HepG2 (cell line): ENCODE measurements around the gene CPSF4. TPM values are rescaled to one million over a fixed set of nuclear protein-coding genes. Genes with fewer than 3 reads are reported as not detected.

ENCODE experiments used
- CENPT ChIP-seq: sonication (generic); formaldehyde crosslinking; IDR thresholded peaks from 2 replicates; pipeline ENCODE4 v1.8.0; 2022; ENCODE audit warnings: low read depth, mild to moderate bottlenecking, moderate library complexity, missing genetic modification reagents
- DMAP1 ChIP-seq: IDR thresholded peaks from 2 replicates; pipeline ENCODE4 v1.6.1; 2016
- KDM5A ChIP-seq: fragments of 200-600 bp; sonication (generic); IDR thresholded peaks from 2 replicates; pipeline ENCODE4 v1.7.0; 2018; ENCODE audit warnings: antibody characterized with exemption, mild to moderate bottlenecking, low read length, borderline replicate concordance
- KLF9 ChIP-seq: IDR thresholded peaks from 2 replicates; pipeline ENCODE4 v1.6.1; 2016; ENCODE audit warnings: low read depth
- NONO ChIP-seq, 2 experiments: fragments of 450-650 bp in 1 of 2; sonication (generic) in 1 of 2; formaldehyde crosslinking in 1 of 2; IDR thresholded peaks in 1 of 2; conservative IDR thresholded peaks in 1 of 2; 2 replicates each; pipeline versions ENCODE4 v1.6.1 to v1.8.0; 2017 to 2022; ENCODE audit warnings: mild to moderate bottlenecking in 1 of 2, missing genetic modification reagents in 1 of 2, moderate library complexity in 1 of 2
- RXRB ChIP-seq: IDR thresholded peaks from 2 replicates; pipeline ENCODE4 v1.6.1; 2016; ENCODE audit warnings: borderline replicate concordance, missing genetic modification reagents, missing compliant biosample characterization
- SIX1 ChIP-seq: sonication (generic); formaldehyde crosslinking; IDR thresholded peaks from 2 replicates; pipeline ENCODE4 v1.4.0; 2020; ENCODE audit warnings: missing genetic modification reagents, borderline replicate concordance
- SIX4 ChIP-seq: sonication (generic); formaldehyde crosslinking; IDR thresholded peaks from 2 replicates; pipeline ENCODE4 v1.4.0; 2020; ENCODE audit warnings: missing genetic modification reagents
- U2AF1 ChIP-seq: fragments of 200-400 bp; formaldehyde crosslinking; optimal IDR thresholded peaks from 2 replicates; pipeline ENCODE3; 2017; ENCODE audit warnings: mild to moderate bottlenecking, low read depth, low read length
- ZNF224 ChIP-seq: sonication (generic); formaldehyde crosslinking; IDR thresholded peaks from 2 replicates; pipeline ENCODE4 v1.5.0; 2020; ENCODE audit warnings: mild to moderate bottlenecking, missing genetic modification reagents
- ZNF652 ChIP-seq: IDR thresholded peaks from 2 replicates; pipeline ENCODE4 v1.6.1; 2016; ENCODE audit warnings: low read depth, borderline replicate concordance
- ZNF709 ChIP-seq: sonication (generic); formaldehyde crosslinking; IDR thresholded peaks from 2 replicates; pipeline ENCODE4 v1.5.0; 2020; ENCODE audit warnings: mild to moderate bottlenecking, missing genetic modification reagents
- polyA plus RNA-seq, 8 experiments: library from polyadenylated mRNA; depleted of rRNA in 3 of 8; stranded (reverse) in 7 of 8; unstranded in 1 of 8; fragments of >200 nt; fragmentation: Illumina TruSeq in 4 of 8; extraction: Trizol in 4 of 8; gene quantifications; 2 replicates each; pipeline versions ENCODE4 v1.2.1 to v1.2.3, GENCODE V29; 2011 to 2016; ENCODE audit warnings: low read depth in 4 of 8, missing spikeins in 1 of 8, mixed read lengths in 1 of 8; ENCODE audit not compliant: insufficient read depth in 1 of 8
- total RNA-seq, 5 experiments: library from RNA; depleted of rRNA; stranded (reverse); fragments of >200 nt; fragmentation: Illumina TruSeq; extraction: Trizol; gene quantifications; 2 replicates each; pipeline ENCODE4 v1.2.3, GENCODE V29; 2016; ENCODE audit warnings: low read depth in 1 of 5
- TF ChIP-seq, protein P1 (sequence below): sonication (generic); formaldehyde crosslinking; IDR thresholded peaks from 2 replicates; pipeline ENCODE4 v1.8.0; 2022; ENCODE audit warnings: missing genetic modification reagents, mild to moderate bottlenecking, moderate library complexity, borderline replicate concordance
- TF ChIP-seq, protein P2 (sequence below): sonication (generic); formaldehyde crosslinking; IDR thresholded peaks from 2 replicates; pipeline ENCODE4 v1.4.0; 2020; ENCODE audit warnings: missing genetic modification reagents
- TF ChIP-seq, protein P3 (sequence below): sonication (generic); formaldehyde crosslinking; IDR thresholded peaks from 2 replicates; pipeline ENCODE4 v1.8.1; 2023; ENCODE audit warnings: missing genetic modification reagents, mild to moderate bottlenecking, borderline replicate concordance
- TF ChIP-seq, protein P4 (sequence below): IDR thresholded peaks from 2 replicates; pipeline ENCODE4 v1.6.1; 2016; ENCODE audit warnings: low read depth, borderline replicate concordance
- TF ChIP-seq, protein P5 (sequence below): sonication (generic); formaldehyde crosslinking; IDR thresholded peaks from 2 replicates; pipeline ENCODE4 v1.8.0; 2022; ENCODE audit warnings: low read depth, missing genetic modification reagents
- TF ChIP-seq, protein P6 (sequence below): sonication (generic); formaldehyde crosslinking; IDR thresholded peaks from 2 replicates; pipeline ENCODE4 v1.4.0; 2020; ENCODE audit warnings: missing genetic modification reagents, borderline replicate concordance

Gene CPSF4
- total and polyA plus RNA-seq, 2 of the 13 experiments (the other 11 are each of a cell fraction or from before 2014, with no cell fraction given), result 34.1 to 49.6 TPM

DNA sequence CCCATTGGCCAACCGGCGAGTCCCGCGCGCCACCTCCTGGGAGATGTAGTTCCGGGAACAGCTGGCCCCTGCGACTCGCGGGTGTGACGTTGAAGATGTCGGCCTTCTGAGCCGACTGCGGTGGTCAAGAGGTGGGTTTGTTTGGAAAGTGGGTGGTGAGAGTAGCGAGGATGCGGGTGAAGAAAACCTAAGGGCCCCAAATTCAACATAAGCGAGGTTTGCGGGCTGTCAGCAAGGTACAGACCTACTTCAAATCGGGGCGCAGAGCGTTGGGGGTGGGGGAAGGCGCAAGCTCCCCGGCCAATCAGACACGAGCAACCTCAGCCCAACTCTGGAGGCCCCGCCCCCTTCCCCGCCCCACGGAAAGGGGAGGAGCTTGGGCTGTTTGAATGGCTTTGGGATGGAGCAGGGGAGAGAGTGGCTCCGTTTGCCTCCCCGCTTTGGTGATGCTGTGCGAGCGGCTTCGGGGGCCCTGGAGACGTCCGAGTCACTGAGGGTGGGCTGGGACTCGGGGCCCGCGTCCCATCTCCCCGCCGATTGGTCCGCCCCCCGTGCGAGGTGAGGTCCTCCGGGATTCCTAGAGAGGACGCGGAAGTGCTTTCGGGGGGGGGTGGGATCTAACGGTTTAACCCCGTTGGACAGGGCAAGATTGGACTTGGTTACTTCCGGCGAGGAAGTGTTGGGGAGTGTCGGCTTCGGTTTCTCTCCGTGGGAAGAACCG is 66.0 kb downstream of the CPSF4 start, which contains the start of gene ZKSCAN5 (continued):
- TF ChIP-seq ZNF224 (no peak), NONO (IDR thresholded peaks at IDR 0.05) (no peak), NONO (CRISPR knock-in tag; conservative IDR thresholded peaks at IDR 0.05) (peak; percentile 51), SIX1 (CRISPR knock-in tag) (no peak), KLF9 (CRISPR knock-in tag) (no peak), RXRB (CRISPR knock-in tag) (0 out of 2 replicates have a peak, but pooled peaks have one; percentile 11), ZNF652 (CRISPR knock-in tag) (peak; percentile 57; the same call in 1 of the 2 replicates), SIX4 (CRISPR knock-in tag) (0 out of 2 replicates have a peak, but pooled peaks have one; percentile 2), U2AF1 (peak; percentile 95), CENPT (CRISPR knock-in tag) (no peak), DMAP1 (CRISPR knock-in tag) (peak; percentile 82), ZNF709 (CRISPR knock-in tag) (0 out of 2 replicates have a peak, but pooled peaks have one; percentile 41), KDM5A (peak; percentile 90)
- TF ChIP-seq, protein P1, sequence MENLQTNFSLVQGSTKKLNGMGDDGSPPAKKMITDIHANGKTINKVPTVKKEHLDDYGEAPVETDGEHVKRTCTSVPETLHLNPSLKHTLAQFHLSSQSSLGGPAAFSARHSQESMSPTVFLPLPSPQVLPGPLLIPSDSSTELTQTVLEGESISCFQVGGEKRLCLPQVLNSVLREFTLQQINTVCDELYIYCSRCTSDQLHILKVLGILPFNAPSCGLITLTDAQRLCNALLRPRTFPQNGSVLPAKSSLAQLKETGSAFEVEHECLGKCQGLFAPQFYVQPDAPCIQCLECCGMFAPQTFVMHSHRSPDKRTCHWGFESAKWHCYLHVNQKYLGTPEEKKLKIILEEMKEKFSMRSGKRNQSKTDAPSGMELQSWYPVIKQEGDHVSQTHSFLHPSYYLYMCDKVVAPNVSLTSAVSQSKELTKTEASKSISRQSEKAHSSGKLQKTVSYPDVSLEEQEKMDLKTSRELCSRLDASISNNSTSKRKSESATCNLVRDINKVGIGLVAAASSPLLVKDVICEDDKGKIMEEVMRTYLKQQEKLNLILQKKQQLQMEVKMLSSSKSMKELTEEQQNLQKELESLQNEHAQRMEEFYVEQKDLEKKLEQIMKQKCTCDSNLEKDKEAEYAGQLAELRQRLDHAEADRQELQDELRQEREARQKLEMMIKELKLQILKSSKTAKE (CRISPR knock-in tag), result no peak
- TF ChIP-seq, protein P2, sequence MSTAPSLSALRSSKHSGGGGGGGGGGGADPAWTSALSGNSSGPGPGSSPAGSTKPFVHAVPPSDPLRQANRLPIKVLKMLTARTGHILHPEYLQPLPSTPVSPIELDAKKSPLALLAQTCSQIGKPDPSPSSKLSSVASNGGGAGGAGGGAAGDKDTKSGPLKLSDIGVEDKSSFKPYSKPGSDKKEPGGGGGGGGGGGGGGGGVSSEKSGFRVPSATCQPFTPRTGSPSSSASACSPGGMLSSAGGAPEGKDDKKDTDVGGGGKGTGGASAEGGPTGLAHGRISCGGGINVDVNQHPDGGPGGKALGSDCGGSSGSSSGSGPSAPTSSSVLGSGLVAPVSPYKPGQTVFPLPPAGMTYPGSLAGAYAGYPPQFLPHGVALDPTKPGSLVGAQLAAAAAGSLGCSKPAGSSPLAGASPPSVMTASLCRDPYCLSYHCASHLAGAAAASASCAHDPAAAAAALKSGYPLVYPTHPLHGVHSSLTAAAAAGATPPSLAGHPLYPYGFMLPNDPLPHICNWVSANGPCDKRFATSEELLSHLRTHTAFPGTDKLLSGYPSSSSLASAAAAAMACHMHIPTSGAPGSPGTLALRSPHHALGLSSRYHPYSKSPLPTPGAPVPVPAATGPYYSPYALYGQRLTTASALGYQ, result no peak
- TF ChIP-seq, protein P3, sequence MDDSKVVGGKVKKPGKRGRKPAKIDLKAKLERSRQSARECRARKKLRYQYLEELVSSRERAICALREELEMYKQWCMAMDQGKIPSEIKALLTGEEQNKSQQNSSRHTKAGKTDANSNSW (CRISPR knock-in tag), result no peak
- TF ChIP-seq, protein P4, sequence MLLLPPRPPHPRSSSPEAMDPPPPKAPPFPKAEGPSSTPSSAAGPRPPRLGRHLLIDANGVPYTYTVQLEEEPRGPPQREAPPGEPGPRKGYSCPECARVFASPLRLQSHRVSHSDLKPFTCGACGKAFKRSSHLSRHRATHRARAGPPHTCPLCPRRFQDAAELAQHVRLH, result peak; percentile 42; the same call in 1 of the 2 replicates
- TF ChIP-seq, protein P5, sequence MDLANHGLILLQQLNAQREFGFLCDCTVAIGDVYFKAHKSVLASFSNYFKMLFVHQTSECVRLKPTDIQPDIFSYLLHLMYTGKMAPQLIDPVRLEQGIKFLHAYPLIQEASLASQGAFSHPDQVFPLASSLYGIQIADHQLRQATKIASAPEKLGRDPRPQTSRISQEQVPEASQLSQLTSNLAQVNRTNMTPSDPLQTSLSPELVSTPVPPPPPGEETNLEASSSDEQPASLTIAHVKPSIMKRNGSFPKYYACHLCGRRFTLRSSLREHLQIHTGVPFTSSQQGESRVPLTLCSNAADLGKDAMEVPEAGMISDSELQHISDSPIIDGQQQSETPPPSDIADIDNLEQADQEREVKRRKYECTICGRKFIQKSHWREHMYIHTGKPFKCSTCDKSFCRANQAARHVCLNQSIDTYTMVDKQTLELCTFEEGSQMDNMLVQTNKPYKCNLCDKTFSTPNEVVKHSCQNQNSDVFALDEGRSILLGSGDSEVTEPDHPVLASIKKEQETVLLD (CRISPR knock-in tag), result no peak
- TF ChIP-seq, protein P6, sequence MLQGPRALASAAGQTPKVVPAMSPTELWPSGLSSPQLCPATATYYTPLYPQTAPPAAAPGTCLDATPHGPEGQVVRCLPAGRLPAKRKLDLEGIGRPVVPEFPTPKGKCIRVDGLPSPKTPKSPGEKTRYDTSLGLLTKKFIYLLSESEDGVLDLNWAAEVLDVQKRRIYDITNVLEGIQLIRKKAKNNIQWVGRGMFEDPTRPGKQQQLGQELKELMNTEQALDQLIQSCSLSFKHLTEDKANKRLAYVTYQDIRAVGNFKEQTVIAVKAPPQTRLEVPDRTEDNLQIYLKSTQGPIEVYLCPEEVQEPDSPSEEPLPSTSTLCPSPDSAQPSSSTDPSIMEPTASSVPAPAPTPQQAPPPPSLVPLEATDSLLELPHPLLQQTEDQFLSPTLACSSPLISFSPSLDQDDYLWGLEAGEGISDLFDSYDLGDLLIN (CRISPR knock-in tag), result no peak
